Natural killer cell (primary cell): ENCODE results near the gene CHMP1B. TPM values are rescaled to one million over a fixed set of nuclear protein-coding genes. Genes with fewer than 3 reads are reported as not detected.

ENCODE experiments used
- ATAC-seq, 3 donors: fragments of 150-1000 bp in 2 of 3; fragments of 200-7000 bp in 1 of 3; cut with Tn5 transposase; 1 replicate in 1 of 3; 2 replicates in 2 of 3; pipeline ENCODE4 v1.10.0; 2021; ENCODE audit warnings: mild to moderate bottlenecking in 2 of 3, moderate library complexity in 2 of 3
- DNase-seq, 2 donors: peaks; one replicate each; pipeline versions ENCODE4 v3.0.0 to v3.0.0-alpha.2; 2013 to 2021; ENCODE audit warnings: mixed read lengths in 1 of 2
- H3K27ac ChIP-seq: one replicate; pipeline ENCODE4 v1.5.1; 2013; ENCODE audit warnings: mild to moderate bottlenecking, low read length
- H3K27me3 ChIP-seq: one replicate; pipeline ENCODE4 v1.6.1; 2013; ENCODE audit warnings: low read length; ENCODE audit not compliant: control insufficient read depth, insufficient read depth
- H3K36me3 ChIP-seq: one replicate; pipeline ENCODE4 v1.6.1; 2013; ENCODE audit warnings: low read length; ENCODE audit not compliant: control insufficient read depth, insufficient read depth
- H3K4me1 ChIP-seq: one replicate; pipeline ENCODE4 v1.6.1; 2013; ENCODE audit warnings: low read length; ENCODE audit not compliant: control insufficient read depth, insufficient read depth
- H3K4me3 ChIP-seq: one replicate; pipeline ENCODE4 v1.5.1; 2013; ENCODE audit warnings: low read length
- H3K9me3 ChIP-seq: one replicate; pipeline ENCODE4 v1.6.1; 2013; ENCODE audit warnings: low read length; ENCODE audit not compliant: control insufficient read depth, insufficient read depth
- H3K27ac Mint-ChIP-seq, 2 donors: one replicate each; pipeline ENCODE4 v1.8.0; 2022; ENCODE audit warnings: mild to moderate bottlenecking in 2 of 2, mixed read lengths in 2 of 2, moderate library complexity in 1 of 2
- H3K27me3 Mint-ChIP-seq, 2 donors: one replicate each; pipeline ENCODE4 v1.8.0; 2022; ENCODE audit warnings: low read depth in 2 of 2, mixed read lengths in 2 of 2
- H3K36me3 Mint-ChIP-seq: one replicate; pipeline ENCODE4 v1.8.0; 2022; ENCODE audit warnings: mixed read lengths
- H3K4me1 Mint-ChIP-seq, 2 donors: one replicate each; pipeline ENCODE4 v1.8.0; 2022; ENCODE audit warnings: mixed read lengths in 2 of 2
- H3K4me3 Mint-ChIP-seq: one replicate; pipeline ENCODE4 v1.8.0; 2022; ENCODE audit warnings: mild to moderate bottlenecking, moderate library complexity, mixed read lengths
- H3K9me3 Mint-ChIP-seq, 2 donors: one replicate each; pipeline ENCODE4 v1.8.0; 2022; ENCODE audit warnings: mixed read lengths in 2 of 2
- WGBS: methylation state at CpG from one replicate; pipeline ENCODE4 v1.1.7; 2013; ENCODE audit warnings: missing lambda C conversion rate; ENCODE audit not compliant: insufficient coverage; 5-methylcytosine and 5-hydroxymethylcytosine counted together
- intact Hi-C: fragments of 100-400 bp; cut with micrococcal nuclease; formaldehyde crosslinking; loops from one replicate; pipeline ENCODE4 v1.14.2; 2022
- total RNA-seq, 4 donors: library from RNA; stranded (reverse); fragments of 120-200 nt in 1 of 4; gene quantifications; one replicate each; pipeline versions ENCODE4 v1.2.3 to v1.2.4, GENCODE V29; 2013 to 2022
- TF ChIP-seq, protein P1 (sequence below): fragments of 200-600 bp; IDR thresholded peaks from one replicate; pipeline ENCODE4 v1.8.0; 2022; ENCODE audit warnings: antibody characterized with exemption

CHMP1B gene, protein sequence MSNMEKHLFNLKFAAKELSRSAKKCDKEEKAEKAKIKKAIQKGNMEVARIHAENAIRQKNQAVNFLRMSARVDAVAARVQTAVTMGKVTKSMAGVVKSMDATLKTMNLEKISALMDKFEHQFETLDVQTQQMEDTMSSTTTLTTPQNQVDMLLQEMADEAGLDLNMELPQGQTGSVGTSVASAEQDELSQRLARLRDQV
- total RNA-seq: 100 to 1,000 TPM in 2 of 3 donors, 10 to 100 TPM in 1; 99.4 to 132 (median 110) TPM
- total RNA-seq (2013): 97.9 TPM

DNA sequence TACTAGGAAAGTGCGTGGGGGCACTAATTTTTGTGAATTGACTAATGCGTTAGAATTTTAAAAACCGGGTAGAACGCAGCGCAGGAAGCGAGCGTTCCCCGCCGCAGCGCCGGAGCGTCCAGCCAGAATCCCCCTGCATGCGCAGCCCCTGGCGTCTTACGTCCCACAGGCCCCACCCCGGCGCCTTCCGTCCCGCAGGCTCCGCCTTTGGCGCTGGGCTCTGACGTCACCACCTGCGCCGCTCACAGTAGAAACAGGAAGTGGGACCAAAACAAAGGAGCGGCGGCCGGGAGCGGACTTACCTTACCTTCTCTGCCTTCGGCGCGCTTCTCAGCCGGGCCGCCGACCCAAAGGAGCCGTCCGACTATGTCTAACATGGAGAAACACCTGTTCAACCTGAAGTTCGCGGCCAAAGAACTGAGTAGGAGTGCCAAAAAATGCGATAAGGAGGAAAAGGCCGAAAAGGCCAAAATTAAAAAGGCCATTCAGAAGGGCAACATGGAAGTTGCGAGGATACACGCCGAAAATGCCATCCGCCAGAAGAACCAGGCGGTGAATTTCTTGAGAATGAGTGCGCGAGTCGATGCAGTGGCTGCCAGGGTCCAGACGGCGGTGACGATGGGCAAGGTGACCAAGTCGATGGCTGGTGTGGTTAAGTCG, at the start of gene CHMP1B:
TSS of gene CHMP1B (plus strand) at position 268 of the 660 bp plus-strand sequence. CDS start at position 367, 99 bp downstream.
- Histone ChIP-seq H3K36me3 (peaks cover 2% of the 10 kb centered on the region), H3K4me3 (peak within 1 kb of the TSS; percentile 87), H3K9me3 (no peaks in the 10 kb centered on the region), H3K27me3 (no peaks in the 10 kb centered on the region), H3K27ac (peak within 1 kb of the TSS; percentile 95), H3K4me1 (peaks cover 19% of the 10 kb centered on the region)
- Mint-ChIP-seq H3K4me1 (peaks cover 43 to 46% of the 10 kb centered on the region in 2 donors), H3K4me3 (peak within 1 kb of the TSS; percentile 100), H3K9me3 (no peaks in the 10 kb centered on the region), H3K27me3 (no peaks in the 10 kb centered on the region), H3K36me3 (peaks cover 7% of the 10 kb centered on the region), H3K27ac (peak within 1 kb of the TSS; percentile 100)
- TF ChIP-seq, protein P1, sequence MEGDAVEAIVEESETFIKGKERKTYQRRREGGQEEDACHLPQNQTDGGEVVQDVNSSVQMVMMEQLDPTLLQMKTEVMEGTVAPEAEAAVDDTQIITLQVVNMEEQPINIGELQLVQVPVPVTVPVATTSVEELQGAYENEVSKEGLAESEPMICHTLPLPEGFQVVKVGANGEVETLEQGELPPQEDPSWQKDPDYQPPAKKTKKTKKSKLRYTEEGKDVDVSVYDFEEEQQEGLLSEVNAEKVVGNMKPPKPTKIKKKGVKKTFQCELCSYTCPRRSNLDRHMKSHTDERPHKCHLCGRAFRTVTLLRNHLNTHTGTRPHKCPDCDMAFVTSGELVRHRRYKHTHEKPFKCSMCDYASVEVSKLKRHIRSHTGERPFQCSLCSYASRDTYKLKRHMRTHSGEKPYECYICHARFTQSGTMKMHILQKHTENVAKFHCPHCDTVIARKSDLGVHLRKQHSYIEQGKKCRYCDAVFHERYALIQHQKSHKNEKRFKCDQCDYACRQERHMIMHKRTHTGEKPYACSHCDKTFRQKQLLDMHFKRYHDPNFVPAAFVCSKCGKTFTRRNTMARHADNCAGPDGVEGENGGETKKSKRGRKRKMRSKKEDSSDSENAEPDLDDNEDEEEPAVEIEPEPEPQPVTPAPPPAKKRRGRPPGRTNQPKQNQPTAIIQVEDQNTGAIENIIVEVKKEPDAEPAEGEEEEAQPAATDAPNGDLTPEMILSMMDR: no peak
- DNase-seq: peak; percentile 98 to 99
- WGBS: under 1% methylated on average over 53 of the region's 53 CpGs
- peak; percentile 79 to 92 (median 82) for ATAC-seq
- intact Hi-C loops: loop anchor here (5.0 kb wide), 2 partner anchors 44 to 99 kb away; no protein-coding TSS in a partner anchor

DNA sequence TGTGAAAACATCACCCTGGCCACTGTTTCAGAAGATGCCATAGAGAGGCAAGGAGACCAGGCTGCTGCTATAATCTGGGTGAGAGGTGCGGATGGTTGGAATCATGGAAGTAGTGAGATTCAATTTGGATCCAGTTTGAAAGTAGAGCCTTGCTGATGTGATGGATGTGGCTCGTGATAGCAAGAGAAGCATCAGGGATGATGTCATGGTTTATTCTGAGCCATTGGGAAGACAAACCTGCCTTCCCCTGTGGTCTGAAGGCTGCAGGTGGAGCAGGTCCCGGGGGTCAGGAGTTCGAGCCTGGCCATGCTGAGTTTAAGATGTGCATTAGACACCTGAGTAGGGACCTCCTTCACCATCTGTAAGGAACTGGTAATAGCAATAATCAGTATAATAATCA, 49.6 kb upstream of the CHMP1B start:
- peaks cover 0 to 4% of the 10 kb centered on the region in 2 donors for H3K27me3 Mint-ChIP-seq
- Histone ChIP-seq H3K4me1 (no peaks in the 10 kb centered on the region), H3K27me3 (no peaks in the 10 kb centered on the region), H3K4me3 (no peak overlapping the region), H3K27ac (no peak overlapping the region), H3K36me3 (no peaks in the 10 kb centered on the region), H3K9me3 (no peaks in the 10 kb centered on the region)
- H3K4me3 Mint-ChIP-seq: no peak overlapping the region
- ATAC-seq: no peak
- H3K4me1 Mint-ChIP-seq: peaks cover 3 to 11% of the 10 kb centered on the region in 2 donors
- H3K27ac Mint-ChIP-seq: no peak overlapping the region
- 88% methylated on average over 4 of the region's 4 CpGs for whole genome bisulfite sequencing
- TF ChIP-seq, protein P1: no peak
- DNase-seq: no peak
- H3K9me3 Mint-ChIP-seq: no peaks in the 10 kb centered on the region
- no peaks in the 10 kb centered on the region for H3K36me3 Mint-ChIP-seq
- intact Hi-C loops: no loop called here

GRCh38 chr18:11802158-11802557, 49.1 kb upstream of the CHMP1B start:
- H3K36me3 ChIP-seq: no peaks in the 10 kb centered on the region
- TF ChIP-seq, protein P1: no peak
- H3K27me3 Mint-ChIP-seq: peaks cover 0 to 4% of the 10 kb centered on the region in 2 donors
- no peaks in the 10 kb centered on the region for H3K27me3 ChIP-seq
- H3K4me1 ChIP-seq: no peaks in the 10 kb centered on the region
- no peak overlapping the region for H3K27ac ChIP-seq
- intact Hi-C loops: no loop called here
- H3K4me3 ChIP-seq: no peak overlapping the region
- ATAC-seq (no peak), DNase-seq (no peak)
- H3K9me3 ChIP-seq: no peaks in the 10 kb centered on the region
- no peak overlapping the region for H3K4me3 Mint-ChIP-seq
- WGBS: 95% methylated on average over 6 of the region's 6 CpGs
- no peaks in the 10 kb centered on the region for H3K36me3 Mint-ChIP-seq
- H3K9me3 Mint-ChIP-seq: no peaks in the 10 kb centered on the region
- H3K4me1 Mint-ChIP-seq: peaks cover 8 to 14% of the 10 kb centered on the region in 2 donors
- no peak overlapping the region for H3K27ac Mint-ChIP-seq
